NB4 (cell line): ENCODE measurements around the gene ZCCHC13.

Experiments used
- CTCF ChIP-seq: IDR thresholded peaks from one replicate; pipeline ENCODE4 v1.5.1; 2012; ENCODE audit warnings: low read depth, low read length
- MAX ChIP-seq: IDR thresholded peaks from 2 replicates; pipeline ENCODE4 v1.6.1; 2011; ENCODE audit warnings: low read depth, low read length
- POLR2A ChIP-seq: IDR thresholded peaks from 2 replicates; pipeline ENCODE4 v1.6.1; 2011; ENCODE audit warnings: mild to moderate bottlenecking; ENCODE audit not compliant: insufficient read length; ENCODE audit errors: extremely low read depth

DNA sequence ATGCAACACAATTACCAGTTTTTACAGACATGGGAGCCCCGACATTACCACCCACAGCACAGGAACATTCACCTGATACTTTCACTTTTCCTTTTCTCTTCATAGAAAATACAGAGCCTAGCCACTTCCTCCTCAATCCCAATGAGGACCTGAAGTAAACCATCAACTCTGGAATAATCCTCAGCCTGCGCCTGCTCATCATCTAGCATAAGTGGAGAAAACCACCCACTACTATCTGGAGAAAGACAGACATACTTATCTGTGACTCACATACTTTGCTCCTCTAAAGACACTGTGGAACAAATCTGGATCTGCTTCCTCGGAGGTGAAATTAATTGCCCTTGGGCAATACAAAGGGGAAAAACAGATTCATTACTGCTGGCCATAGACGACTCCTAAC lies 47.8 kb downstream of the ZCCHC13 start:
- TF ChIP-seq POLR2A, result no peak
- no peak for TF ChIP-seq CTCF
- no peak for TF ChIP-seq MAX
